CD14-positive monocyte (primary cell): ENCODE data around the gene CDK5RAP2. TPM values are rescaled to one million over a fixed set of nuclear protein-coding genes. Genes with fewer than 3 reads are reported as not detected.

Experiments
- DNase-seq, 3 donors: peaks; one replicate each; pipeline ENCODE4 v3.0.0-alpha.2; 2011 to 2022
- H2AFZ ChIP-seq: 2 replicates; pipeline ENCODE4 v1.6.0; 2012; ENCODE audit warnings: mild to moderate bottlenecking, low read depth, low read length, inconsistent platforms; ENCODE audit not compliant: insufficient read depth, poor library complexity, severe bottlenecking
- H3K27ac ChIP-seq, 2 donors: 1 replicate in 1 of 2; 2 replicates in 1 of 2; pipeline ENCODE4 v1.5.1; 2012 to 2013; ENCODE audit warnings: low read length in 2 of 2, control low read depth in 1 of 2, inconsistent platforms in 1 of 2, low read depth in 1 of 2, mild to moderate bottlenecking in 1 of 2
- H3K27me3 ChIP-seq, 2 donors: one replicate each; pipeline versions ENCODE4 v1.6.0 to v1.6.1; 2011 to 2013; ENCODE audit warnings: low read length in 2 of 2; ENCODE audit not compliant: control insufficient read depth in 2 of 2, insufficient read depth in 2 of 2
- H3K36me3 ChIP-seq, 2 donors: replicated peaks in 1 of 2; 1 replicate in 1 of 2; 2 replicates in 1 of 2; pipeline versions ENCODE4 v1.5.1 to v1.6.1; 2012 to 2013; ENCODE audit warnings: low read length in 2 of 2, control low read depth in 1 of 2, inconsistent platforms in 1 of 2, mild to moderate bottlenecking in 1 of 2; ENCODE audit not compliant: insufficient read depth in 2 of 2, control insufficient read depth in 1 of 2
- H3K4me1 ChIP-seq, 2 donors: 1 replicate in 1 of 2; 2 replicates in 1 of 2; pipeline versions ENCODE4 v1.5.1 to v1.6.1; 2012 to 2013; ENCODE audit warnings: low read length in 2 of 2, control low read depth in 1 of 2, inconsistent platforms in 1 of 2, mild to moderate bottlenecking in 1 of 2, moderate library complexity in 1 of 2; ENCODE audit not compliant: insufficient read depth in 2 of 2, control insufficient read depth in 1 of 2
- H3K4me2 ChIP-seq: replicated peaks from 2 replicates; pipeline ENCODE3; 2012; ENCODE audit warnings: low read length, moderate library complexity, mild to moderate bottlenecking; ENCODE audit not compliant: poor library complexity, severe bottlenecking; ENCODE audit errors: extremely low read depth
- H3K4me3 ChIP-seq, 3 experiments: fragments of 200-600 bp in 1 of 3; sonication (generic) in 1 of 3; replicated peaks in 1 of 3; 1 replicate in 2 of 3; 2 replicates in 1 of 3; pipeline ENCODE4 v1.5.1; 2011 to 2013; ENCODE audit warnings: low read length in 3 of 3, mild to moderate bottlenecking in 3 of 3, control low read depth in 2 of 3, low read depth in 2 of 3, inconsistent platforms in 1 of 3, moderate library complexity in 1 of 3
- H3K79me2 ChIP-seq: 2 replicates; pipeline ENCODE4 v1.6.0; 2012; ENCODE audit warnings: mild to moderate bottlenecking, control low read depth, inconsistent platforms, low read length, moderate library complexity; ENCODE audit not compliant: insufficient read depth
- H3K9ac ChIP-seq: 2 replicates; pipeline ENCODE4 v1.6.0; 2017; ENCODE audit warnings: low read length, mild to moderate bottlenecking; ENCODE audit not compliant: insufficient read depth, poor library complexity, severe bottlenecking
- H3K9me3 ChIP-seq, 2 donors: replicated peaks in 1 of 2; 1 replicate in 1 of 2; 2 replicates in 1 of 2; pipeline versions ENCODE4 v1.5.1 to v1.6.1; 2012 to 2013; ENCODE audit warnings: low read length in 2 of 2, control low read depth in 1 of 2; ENCODE audit not compliant: control insufficient read depth in 1 of 2, insufficient read depth in 1 of 2
- H4K20me1 ChIP-seq: 2 replicates; pipeline ENCODE4 v1.6.0; 2012; ENCODE audit warnings: mild to moderate bottlenecking, low read length, control low read depth, moderate library complexity; ENCODE audit not compliant: insufficient read depth
- H3K27ac Mint-ChIP-seq, 7 donors: one replicate each; pipeline ENCODE4 v1.8.0; 2020; ENCODE audit warnings: mild to moderate bottlenecking in 7 of 7, mixed read lengths in 7 of 7, moderate library complexity in 6 of 7, inconsistent platforms in 2 of 7
- H3K27me3 Mint-ChIP-seq, 3 donors: one replicate each; pipeline ENCODE4 v1.8.0; 2021 to 2022; ENCODE audit warnings: low read depth in 3 of 3, mild to moderate bottlenecking in 3 of 3, mixed read lengths in 3 of 3, moderate library complexity in 3 of 3, inconsistent platforms in 1 of 3
- H3K36me3 Mint-ChIP-seq, 2 donors: one replicate each; pipeline ENCODE4 v1.8.0; 2020; ENCODE audit warnings: mixed read lengths in 2 of 2, inconsistent platforms in 1 of 2, mild to moderate bottlenecking in 1 of 2
- H3K4me1 Mint-ChIP-seq: one replicate; pipeline ENCODE4 v1.8.0; 2020; ENCODE audit warnings: mild to moderate bottlenecking, mixed read lengths
- H3K4me3 Mint-ChIP-seq, 2 donors: one replicate each; pipeline ENCODE4 v1.8.0; 2020; ENCODE audit warnings: mild to moderate bottlenecking in 2 of 2, mixed read lengths in 2 of 2, moderate library complexity in 1 of 2
- H3K9me3 Mint-ChIP-seq, 7 donors: one replicate each; pipeline ENCODE4 v1.8.0; 2020 to 2022; ENCODE audit warnings: mixed read lengths in 7 of 7, mild to moderate bottlenecking in 6 of 7, moderate library complexity in 6 of 7, inconsistent platforms in 2 of 7
- CTCF ChIP-seq: fragments of 200-600 bp; IDR thresholded peaks from one replicate; pipeline ENCODE4 v1.8.0; 2022; ENCODE audit warnings: antibody characterized with exemption, mild to moderate bottlenecking
- WGBS: methylation state at CpG from one replicate; pipeline ENCODE4 v1.1.5; 2013; ENCODE audit warnings: missing lambda C conversion rate; ENCODE audit not compliant: insufficient coverage; 5-methylcytosine and 5-hydroxymethylcytosine counted together
- intact Hi-C, 2 donors: fragments of 100-400 bp; cut with micrococcal nuclease; formaldehyde crosslinking; loops; one replicate each; pipeline versions ENCODE4 v1.15.0 to v1.15.1; 2023
- polyA plus RNA-seq, 3 donors: library from polyadenylated mRNA; depleted of rRNA in 1 of 3; unstranded in 2 of 3; stranded (reverse) in 1 of 3; fragments of 300-500 nt in 2 of 3; fragments of >200 nt in 1 of 3; fragmentation: Illumina TruSeq in 2 of 3; gene quantifications; 1 replicate in 2 of 3; 2 replicates in 1 of 3; pipeline ENCODE4 v1.2.3, GENCODE V29; 2012 to 2021

The CDK5RAP2 gene
- polyA plus RNA-seq, 3 donors, result 2.0 to 13.7 (median 6.1) TPM

- WGBS, result 88% methylated on average over 1 of the region's 1 CpG
- TF ChIP-seq CTCF, result no peak
- no peak for DNase-seq
- Mint-ChIP-seq H3K27ac (peak overlapping the region in 2 of 7 donors; percentile 32 to 70), H3K27me3 (no peaks in the 10 kb centered on the region), H3K4me1 (peaks cover 23% of the 10 kb centered on the region), H3K4me3 (no peak overlapping the region), H3K36me3 (peaks cover 72 to 77% of the 10 kb centered on the region in 2 donors), H3K9me3 (no peaks in the 10 kb centered on the region)
- Histone ChIP-seq H3K27me3 (no peaks in the 10 kb centered on the region), H3K9ac (no peak overlapping the region), H3K36me3 (peaks cover 65 to 84% of the 10 kb centered on the region in 2 donors), H3K79me2 (no peaks in the 10 kb centered on the region), H4K20me1 (no peaks in the 10 kb centered on the region), H3K9me3 (no peaks in the 10 kb centered on the region), H3K4me3 (no peak overlapping the region), H3K4me1 (peaks cover 17 to 23% of the 10 kb centered on the region in 2 donors), H2AFZ (no peak overlapping the region), H3K4me2 (no peak overlapping the region), H3K27ac (peak overlapping the region in 1 of 2 donors; percentile 82)
- intact Hi-C loops, result no loop called here
Measured at GRCh38 chr9:120405134-120405533, 174.8 kb downstream of the CDK5RAP2 start.

- Histone ChIP-seq H3K27me3 (no peaks in the 10 kb centered on the region), H3K4me2 (peak overlapping the region; percentile 41), H3K27ac (peak overlapping the region; percentile 26 to 82), H3K9me3 (no peaks in the 10 kb centered on the region), H3K4me1 (peaks cover 17 to 23% of the 10 kb centered on the region in 2 donors), H4K20me1 (no peaks in the 10 kb centered on the region), H3K9ac (peak overlapping the region; percentile 15), H3K4me3 (peak overlapping the region in 1 of 3 experiments; percentile 33), H3K36me3 (peaks cover 66 to 84% of the 10 kb centered on the region in 2 donors), H2AFZ (no peak overlapping the region), H3K79me2 (no peaks in the 10 kb centered on the region)
- Mint-ChIP-seq H3K36me3 (peaks cover 72 to 77% of the 10 kb centered on the region in 2 donors), H3K9me3 (no peaks in the 10 kb centered on the region), H3K4me1 (peaks cover 23% of the 10 kb centered on the region), H3K27me3 (no peaks in the 10 kb centered on the region), H3K4me3 (no peak overlapping the region), H3K27ac (peak overlapping the region; percentile 81 to 93 (median 90))
- peak in 2 of 3 donors; percentile 62 to 82 for DNase-seq
- intact Hi-C loops, result no loop called here
- TF ChIP-seq CTCF, result no peak
- WGBS, result 29% methylated on average over 3 of the region's 3 CpGs
Measured at GRCh38 chr9:120403543-120403856, 176.5 kb downstream of the CDK5RAP2 start.
